OCI-LY1 (cell line): ENCODE measurements around the gene F5.

Source experiments
- CTCF ChIP-seq: fragments of 200-600 bp; sonication (generic), shearing (Covaris generic); IDR thresholded peaks from 2 replicates; pipeline ENCODE4 v1.5.1; 2017; ENCODE audit warnings: mild to moderate bottlenecking, antibody characterized with exemption, low read length, moderate library complexity, mixed read lengths
- EZH2 ChIP-seq: fragments of 200-600 bp; sonication (generic), shearing (Covaris generic); IDR thresholded peaks from 2 replicates; pipeline ENCODE4 v1.8.0; 2017; ENCODE audit warnings: borderline replicate concordance, mixed run types, mild to moderate bottlenecking, antibody characterized with exemption, low read length, moderate library complexity, mixed read lengths

- TF ChIP-seq CTCF (no peak), EZH2 (no peak)
These were observed 91.1 kb downstream of the F5 start for GRCh38 chr1:169495046-169495775.
